ENCODE measurements around the gene CMIP.

DNA sequence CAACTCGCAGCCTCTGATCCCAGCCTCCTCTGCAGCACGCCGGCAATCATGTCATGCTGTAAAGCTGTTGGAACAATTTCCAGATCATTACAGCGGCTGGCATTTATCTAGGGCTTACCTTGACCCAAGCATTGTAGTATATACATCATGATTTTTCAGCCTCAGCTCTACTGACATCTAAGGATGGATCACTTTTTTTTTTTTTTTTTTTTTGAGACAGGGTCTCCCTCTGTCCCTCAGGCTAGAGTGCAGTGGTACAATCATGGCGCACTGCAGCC lies 103.3 kb downstream of the CMIP start:
- no peak for TF ChIP-seq EZH2 (IDR thresholded peaks at IDR 0.05; ENCODE audit: borderline replicate concordance, low read depth, low read length, severe bottlenecking)
- TF ChIP-seq, protein P1, sequence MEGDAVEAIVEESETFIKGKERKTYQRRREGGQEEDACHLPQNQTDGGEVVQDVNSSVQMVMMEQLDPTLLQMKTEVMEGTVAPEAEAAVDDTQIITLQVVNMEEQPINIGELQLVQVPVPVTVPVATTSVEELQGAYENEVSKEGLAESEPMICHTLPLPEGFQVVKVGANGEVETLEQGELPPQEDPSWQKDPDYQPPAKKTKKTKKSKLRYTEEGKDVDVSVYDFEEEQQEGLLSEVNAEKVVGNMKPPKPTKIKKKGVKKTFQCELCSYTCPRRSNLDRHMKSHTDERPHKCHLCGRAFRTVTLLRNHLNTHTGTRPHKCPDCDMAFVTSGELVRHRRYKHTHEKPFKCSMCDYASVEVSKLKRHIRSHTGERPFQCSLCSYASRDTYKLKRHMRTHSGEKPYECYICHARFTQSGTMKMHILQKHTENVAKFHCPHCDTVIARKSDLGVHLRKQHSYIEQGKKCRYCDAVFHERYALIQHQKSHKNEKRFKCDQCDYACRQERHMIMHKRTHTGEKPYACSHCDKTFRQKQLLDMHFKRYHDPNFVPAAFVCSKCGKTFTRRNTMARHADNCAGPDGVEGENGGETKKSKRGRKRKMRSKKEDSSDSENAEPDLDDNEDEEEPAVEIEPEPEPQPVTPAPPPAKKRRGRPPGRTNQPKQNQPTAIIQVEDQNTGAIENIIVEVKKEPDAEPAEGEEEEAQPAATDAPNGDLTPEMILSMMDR (IDR thresholded peaks at IDR 0.05; ENCODE audit: borderline replicate concordance, extremely low read depth, low read length, poor library complexity, severe bottlenecking) = no peak
